Coronary artery (tissue), 2 donors: ENCODE results near the gene PEX14.

ENCODE experiments used
- DNase-seq: peaks from one replicate; pipeline ENCODE4 v3.0.0-alpha.2; 2017; ENCODE audit warnings: low spot score
- H3K27ac ChIP-seq, 2 donors: fragments of 200-600 bp; sonication (generic); one replicate each; pipeline ENCODE4 v1.5.1; 2016 to 2019
- H3K4me3 ChIP-seq: fragments of 200-600 bp; sonication (generic); 2 replicates; pipeline ENCODE4 v1.5.1; 2016; ENCODE audit warnings: mild to moderate bottlenecking, moderate library complexity
- TF ChIP-seq, protein P1 (sequence below): fragments of 200-600 bp; sonication (generic); IDR thresholded peaks from one replicate; pipeline ENCODE4 v1.5.1; 2019; ENCODE audit warnings: antibody characterized with exemption

The PEX14 gene

DNA sequence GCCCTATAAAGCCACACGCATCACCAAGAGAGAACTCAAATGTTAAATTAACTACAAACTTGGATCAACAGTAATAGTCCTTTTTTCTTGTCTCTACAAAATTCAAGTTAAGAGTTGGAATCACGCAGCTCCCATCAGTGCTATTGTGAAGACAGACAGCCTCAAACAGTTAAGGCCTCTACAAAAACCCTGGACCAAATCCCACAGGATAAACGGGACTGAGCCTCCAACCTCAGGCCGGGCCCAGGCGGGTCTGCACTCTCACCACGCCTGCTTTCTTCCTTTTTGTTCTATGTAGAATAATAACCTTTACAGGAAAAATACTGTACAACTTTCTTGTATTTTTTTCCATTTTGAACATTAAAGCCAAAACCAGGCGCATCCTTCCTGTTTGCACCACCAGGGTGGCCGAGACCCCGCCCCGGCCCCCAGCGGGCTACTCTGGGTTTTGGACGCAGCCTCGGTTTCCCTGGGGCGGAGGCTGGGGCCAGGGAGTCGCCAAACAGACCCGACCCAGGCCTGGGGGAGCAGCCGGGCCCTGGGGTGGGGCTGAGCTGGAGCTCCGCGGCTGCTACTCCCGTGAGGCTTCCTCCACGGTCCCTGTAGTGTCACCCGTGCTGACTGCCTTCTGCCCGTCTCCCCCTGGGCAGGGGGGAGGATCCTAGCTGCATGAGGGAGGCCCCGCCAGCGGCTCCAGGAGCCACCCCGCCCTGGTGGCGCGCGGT lies 163.2 kb downstream of the PEX14 start:
- H3K27ac ChIP-seq, result peak overlapping the region; percentile 46 to 49
- TF ChIP-seq, protein P1, sequence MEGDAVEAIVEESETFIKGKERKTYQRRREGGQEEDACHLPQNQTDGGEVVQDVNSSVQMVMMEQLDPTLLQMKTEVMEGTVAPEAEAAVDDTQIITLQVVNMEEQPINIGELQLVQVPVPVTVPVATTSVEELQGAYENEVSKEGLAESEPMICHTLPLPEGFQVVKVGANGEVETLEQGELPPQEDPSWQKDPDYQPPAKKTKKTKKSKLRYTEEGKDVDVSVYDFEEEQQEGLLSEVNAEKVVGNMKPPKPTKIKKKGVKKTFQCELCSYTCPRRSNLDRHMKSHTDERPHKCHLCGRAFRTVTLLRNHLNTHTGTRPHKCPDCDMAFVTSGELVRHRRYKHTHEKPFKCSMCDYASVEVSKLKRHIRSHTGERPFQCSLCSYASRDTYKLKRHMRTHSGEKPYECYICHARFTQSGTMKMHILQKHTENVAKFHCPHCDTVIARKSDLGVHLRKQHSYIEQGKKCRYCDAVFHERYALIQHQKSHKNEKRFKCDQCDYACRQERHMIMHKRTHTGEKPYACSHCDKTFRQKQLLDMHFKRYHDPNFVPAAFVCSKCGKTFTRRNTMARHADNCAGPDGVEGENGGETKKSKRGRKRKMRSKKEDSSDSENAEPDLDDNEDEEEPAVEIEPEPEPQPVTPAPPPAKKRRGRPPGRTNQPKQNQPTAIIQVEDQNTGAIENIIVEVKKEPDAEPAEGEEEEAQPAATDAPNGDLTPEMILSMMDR, result no peak
- no peak for DNase-seq
- H3K4me3 ChIP-seq, result peak overlapping the region; percentile 57

DNA sequence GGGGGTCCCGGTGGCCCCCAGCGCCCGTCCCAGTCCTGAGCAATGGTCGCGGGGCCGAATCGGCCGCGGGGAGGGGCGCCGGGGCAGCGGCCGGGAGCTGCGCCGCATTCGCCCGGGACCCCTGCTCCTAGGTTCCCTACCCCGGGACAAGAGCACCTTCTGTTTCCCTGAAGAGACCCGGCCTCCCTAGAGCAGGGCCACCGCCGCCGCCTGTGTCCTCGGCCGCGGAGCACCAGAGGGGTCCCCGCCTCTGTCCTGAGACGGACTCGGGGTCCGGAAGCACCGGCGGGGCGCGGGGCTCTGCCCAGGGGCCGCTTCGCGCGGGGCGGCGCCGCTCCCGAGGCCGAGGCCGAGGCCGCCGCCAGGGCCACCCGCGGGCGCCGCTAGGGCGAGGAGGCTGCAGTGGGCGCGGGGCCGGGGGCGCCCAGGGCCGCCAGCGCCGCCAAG lies 163.8 kb downstream of the PEX14 start:
- H3K4me3 ChIP-seq, result peak overlapping the region; percentile 57
- no peak for DNase-seq
- TF ChIP-seq, protein P1, result no peak
- H3K27ac ChIP-seq, result peak overlapping the region; percentile 20 to 49

DNA sequence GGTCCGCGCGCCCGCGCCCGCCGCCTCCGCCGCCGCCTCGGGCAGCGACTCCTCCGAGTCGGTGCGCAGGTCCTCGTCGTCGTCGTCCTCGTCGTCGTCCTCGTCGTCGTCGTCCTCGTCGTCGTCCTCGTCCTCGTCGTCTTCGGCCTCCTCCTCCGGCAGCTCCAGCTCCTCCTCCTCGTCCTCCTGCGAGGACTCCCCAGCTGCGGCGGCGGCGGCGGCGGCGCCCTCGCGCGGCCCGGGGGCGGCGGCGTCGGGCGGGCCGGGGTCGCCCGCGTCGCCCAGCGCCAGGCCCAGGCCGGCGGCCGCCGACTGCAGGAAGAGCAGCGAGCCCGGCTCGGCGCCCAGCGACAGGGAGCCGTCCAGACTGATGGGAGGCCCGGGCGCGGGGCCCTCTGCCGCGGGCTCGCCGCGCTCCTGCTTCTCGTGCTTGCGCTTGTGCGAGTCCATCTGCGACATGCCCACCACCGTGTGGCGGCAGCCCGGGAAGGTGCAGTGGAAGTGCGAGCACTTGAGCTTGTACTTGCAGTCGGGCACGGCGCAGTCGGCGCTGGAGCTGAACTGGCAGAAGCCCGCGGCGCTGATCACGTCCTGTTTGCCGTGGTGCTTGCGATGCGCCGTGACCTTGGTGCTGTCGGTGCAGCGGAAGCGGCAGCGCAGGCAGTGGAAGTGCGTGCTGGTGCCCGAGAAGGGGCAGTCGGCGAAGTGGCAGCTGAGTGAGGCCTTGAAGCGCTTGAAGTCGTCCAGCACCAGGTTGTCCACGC lies 164.4 kb downstream of the PEX14 start:
- no peak overlapping the region for H3K27ac ChIP-seq
- H3K4me3 ChIP-seq, result peak overlapping the region; percentile 20
- TF ChIP-seq, protein P1, result no peak
- DNase-seq, result no peak

DNA sequence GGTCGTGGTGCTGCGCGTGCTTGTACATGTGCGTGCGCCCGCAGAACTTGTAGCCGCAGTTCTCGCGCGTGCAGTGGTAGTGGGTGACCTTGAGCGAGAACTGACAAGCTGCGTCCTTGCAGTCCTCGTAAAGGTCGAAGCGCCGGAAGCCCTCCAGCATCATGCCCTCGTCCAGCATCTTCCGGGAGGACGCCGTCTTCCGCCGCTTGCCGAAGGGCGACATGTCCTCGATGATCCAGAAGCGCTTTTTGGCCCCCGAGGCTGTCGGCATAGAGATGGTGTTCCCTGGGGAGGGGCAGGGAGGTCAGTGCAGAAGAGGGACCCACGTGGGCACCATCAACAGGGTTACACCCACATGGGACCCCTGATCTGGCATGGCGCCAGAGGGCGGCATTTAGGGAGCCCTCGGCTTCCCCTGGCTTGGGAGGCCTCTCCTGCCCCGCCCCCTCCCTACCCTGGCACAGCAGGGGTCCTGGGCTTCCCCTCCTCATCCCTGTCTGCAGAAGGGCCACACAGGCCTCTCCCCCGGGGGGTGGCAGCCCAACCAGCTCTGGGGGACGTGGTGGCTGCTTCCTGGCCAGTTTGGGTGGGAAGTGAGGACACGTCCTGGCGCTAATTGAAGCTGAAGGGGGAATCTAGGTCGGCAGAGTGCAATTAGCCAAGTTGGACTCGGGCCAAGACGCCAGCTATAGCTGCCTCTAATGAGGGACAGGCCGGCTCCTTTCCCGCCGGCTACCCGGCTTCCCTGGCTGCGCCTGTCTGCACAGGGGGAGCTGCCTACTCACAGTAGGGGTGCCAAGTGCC lies 165.2 kb downstream of the PEX14 start:
- H3K27ac ChIP-seq, result no peak overlapping the region
- TF ChIP-seq, protein P1, result no peak
- no peak overlapping the region for H3K4me3 ChIP-seq
- no peak for DNase-seq

DNA sequence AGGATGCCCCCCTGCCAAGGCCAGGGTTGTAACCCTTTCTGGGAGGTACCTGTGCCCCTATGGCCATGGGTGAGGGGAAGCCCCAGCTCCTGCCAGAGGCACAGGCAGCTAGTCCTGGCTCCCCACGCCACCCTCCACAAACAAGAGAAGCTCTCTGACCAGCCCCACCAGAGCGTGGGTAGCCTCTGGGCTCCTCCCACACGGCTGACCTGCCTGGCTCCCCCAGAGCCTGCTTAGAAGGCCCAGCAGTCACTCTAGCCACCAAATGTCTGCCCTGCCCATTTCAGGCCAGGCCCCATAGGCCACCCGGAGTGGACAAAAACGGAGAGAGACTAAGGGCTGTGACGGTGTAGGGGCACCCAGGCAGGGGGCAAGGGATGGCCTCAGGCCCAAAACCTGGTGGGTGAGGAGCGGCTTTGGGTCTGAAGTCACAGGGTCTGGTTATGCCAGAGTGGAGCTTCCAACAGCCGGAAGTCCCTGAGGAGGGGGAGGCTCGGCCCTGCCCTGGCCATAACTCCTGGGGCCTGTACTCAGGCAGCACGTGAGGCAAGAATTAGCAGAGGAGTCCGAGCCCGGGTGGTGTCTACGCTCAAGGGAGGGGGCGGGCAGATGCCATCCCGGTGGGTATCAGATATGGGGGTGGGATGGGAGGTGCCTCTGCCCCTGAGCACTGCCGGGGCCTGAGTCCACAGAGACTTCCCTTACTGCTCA lies 166.2 kb downstream of the PEX14 start:
- TF ChIP-seq, protein P1, result no peak
- Histone ChIP-seq H3K27ac (no peak overlapping the region), H3K4me3 (no peak overlapping the region)
- DNase-seq, result no peak

DNA sequence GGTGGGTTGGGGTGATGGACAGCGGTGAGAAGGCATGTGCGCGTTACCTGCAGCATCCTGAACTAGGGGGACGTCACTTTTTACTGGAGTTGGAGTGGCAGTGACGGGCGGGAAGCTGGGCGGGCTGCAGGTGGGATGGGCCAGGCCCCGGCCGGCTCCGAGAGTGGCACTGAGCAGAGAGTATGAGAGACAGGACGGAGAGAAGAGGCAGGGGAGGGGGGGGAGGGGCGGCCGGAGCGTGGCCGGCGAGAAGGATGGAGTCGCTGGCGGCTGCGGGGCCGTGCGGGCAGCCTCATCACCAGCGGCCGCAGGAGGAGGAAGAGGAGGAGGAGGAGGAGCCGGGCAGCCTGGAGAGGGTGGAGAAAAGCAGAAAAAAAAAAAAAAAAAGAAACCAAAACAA lies 167.2 kb downstream of the PEX14 start:
- Histone ChIP-seq H3K4me3 (no peak overlapping the region), H3K27ac (no peak overlapping the region)
- TF ChIP-seq, protein P1, result no peak
- no peak for DNase-seq
